ENCODE data around the gene HES4.
"Not testable (repeated sequence)": the region's sequence is repeated elsewhere in the genome, so short reads cannot be mapped to it uniquely, and the experiment has no call there.

HES4 gene

GRCh38 chr1:978835-979743 is 20.8 kb downstream of the HES4 start:
- DNase-seq = no peak

GRCh38 chr1:978069-978834 is 21.6 kb downstream of the HES4 start:
- no peak for DNase-seq

- DNase-seq = not testable (repeated sequence)
Measured at GRCh38 chr1:976791-977190, 23.1 kb downstream of the HES4 start.

GRCh38 chr1:975896-976683 is 23.8 kb downstream of the HES4 start:
- peak; percentile 30 for DNase-seq

- no peak for DNase-seq
Measured at GRCh38 chr1:975365-975764, 24.5 kb downstream of the HES4 start.

GRCh38 chr1:974687-975328 is 25.1 kb downstream of the HES4 start:
- no peak for DNase-seq

GRCh38 chr1:974293-974640 is 25.6 kb downstream of the HES4 start:
- DNase-seq = no peak

GRCh38 chr1:973459-974292 is 26.2 kb downstream of the HES4 start:
- no peak for DNase-seq

- no peak for DNase-seq
Measured at GRCh38 chr1:972726-973458, 27.0 kb downstream of the HES4 start.

- no peak for DNase-seq
Measured at GRCh38 chr1:971751-972506, 28.0 kb downstream of the HES4 start.

- no peak for DNase-seq
Measured at GRCh38 chr1:970973-971730, 28.7 kb downstream of the HES4 start.

- no peak for DNase-seq
Measured at GRCh38 chr1:970242-970972, 29.5 kb downstream of the HES4 start.

- no peak for DNase-seq
Measured at GRCh38 chr1:969260-969855, 30.5 kb downstream of the HES4 start.

- DNase-seq = no peak
Measured at GRCh38 chr1:967466-968343, 32.2 kb downstream of the HES4 start.

GRCh38 chr1:966704-967300 is 33.1 kb downstream of the HES4 start:
- DNase-seq = no peak

GRCh38 chr1:966135-966703 is 33.7 kb downstream of the HES4 start, which contains the start of gene PLEKHN1:
PLEKHN1 (plus strand) TSS chr1:966482; CDS start chr1:966532, 50 bp downstream.
- no peak for DNase-seq

Data from SHP77 treated with DMSO at 0.1 percent for 48 hours (cell line).